Inflammatory macrophage treated with lipopolysaccharide for 4 hours (primary cell): ENCODE data around the gene COL25A1.
"Not testable (repeated sequence)": the region's sequence is repeated elsewhere in the genome, so short reads cannot be mapped to it uniquely, and the experiment has no call there.

ENCODE experiments used
- DNase-seq: peaks from one replicate; pipeline ENCODE4 v3.0.0-alpha.2; 2020

COL25A1 gene

DNA sequence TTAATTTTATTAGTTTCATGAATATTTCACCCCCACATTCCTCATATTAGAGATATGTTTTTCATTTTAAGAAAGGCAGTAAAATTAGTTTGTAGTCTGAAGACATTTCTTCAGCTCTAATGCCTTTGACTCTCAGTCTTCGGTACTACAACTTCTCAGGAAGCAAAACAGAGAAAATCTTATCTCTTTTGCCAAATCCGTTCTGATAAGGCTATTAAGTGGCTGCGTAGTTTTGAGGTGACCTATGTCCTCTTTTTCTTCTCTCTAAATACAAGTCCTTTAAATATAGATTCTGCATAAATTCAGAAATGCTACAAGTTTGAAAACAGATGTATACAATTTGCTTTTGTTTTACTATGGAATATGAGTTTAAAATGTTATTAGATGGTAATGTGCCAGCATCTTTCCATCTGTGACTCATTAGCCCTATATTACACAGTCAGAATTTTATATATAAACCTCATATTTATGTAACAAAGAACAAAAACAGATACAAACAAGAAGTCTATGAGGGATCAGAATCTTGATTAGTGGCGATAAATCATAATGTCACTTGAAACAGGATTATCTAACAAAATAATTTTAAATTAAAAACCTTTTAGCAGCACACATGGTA lies 358.4 kb downstream of the COL25A1 start:
- DNase-seq: no peak

GRCh38 chr4:108943371-108943770 lies 359.1 kb downstream of the COL25A1 start:
- DNase-seq: no peak

- DNase-seq: no peak
These were observed 360.5 kb downstream of the COL25A1 start for GRCh38 chr4:108941904-108942430.

DNA sequence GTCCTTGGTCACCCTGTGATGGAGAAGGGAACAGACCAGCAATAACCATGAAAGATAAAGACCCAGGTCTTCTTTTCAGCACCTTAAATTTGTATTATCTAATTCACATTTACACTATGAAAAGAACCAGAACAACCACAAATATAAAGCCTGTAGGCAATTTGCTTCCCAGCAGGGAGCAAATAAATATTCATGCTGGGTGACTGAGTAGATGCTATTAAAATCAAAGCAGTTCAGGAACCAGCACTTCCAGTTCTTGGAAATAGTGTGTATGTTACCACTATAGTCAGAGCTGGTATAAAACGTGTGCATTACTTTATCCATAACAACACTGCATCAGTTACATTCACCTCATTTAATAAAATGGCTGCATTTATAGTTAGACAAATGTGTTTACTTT lies 361.8 kb downstream of the COL25A1 start:
- DNase-seq: no peak

DNA sequence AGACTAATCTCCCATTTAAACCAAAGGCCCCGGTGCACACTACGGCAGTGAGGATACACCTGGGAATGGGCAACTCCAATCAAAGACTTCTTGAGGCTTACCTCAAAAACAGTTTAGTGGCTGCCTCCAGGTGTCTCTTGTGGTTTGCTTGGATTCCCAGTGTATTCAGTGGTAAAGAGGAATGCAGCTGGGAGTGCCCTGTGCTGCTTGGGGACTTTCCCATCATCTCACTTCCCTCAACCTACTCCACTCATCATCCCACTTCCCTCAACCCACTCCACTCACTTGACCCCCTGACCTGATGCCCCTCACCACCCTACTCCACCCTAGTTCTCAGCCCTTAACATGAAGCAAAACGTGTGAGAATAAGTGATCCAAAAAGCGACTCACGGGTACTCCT lies 362.3 kb downstream of the COL25A1 start:
- DNase-seq: no peak

DNA sequence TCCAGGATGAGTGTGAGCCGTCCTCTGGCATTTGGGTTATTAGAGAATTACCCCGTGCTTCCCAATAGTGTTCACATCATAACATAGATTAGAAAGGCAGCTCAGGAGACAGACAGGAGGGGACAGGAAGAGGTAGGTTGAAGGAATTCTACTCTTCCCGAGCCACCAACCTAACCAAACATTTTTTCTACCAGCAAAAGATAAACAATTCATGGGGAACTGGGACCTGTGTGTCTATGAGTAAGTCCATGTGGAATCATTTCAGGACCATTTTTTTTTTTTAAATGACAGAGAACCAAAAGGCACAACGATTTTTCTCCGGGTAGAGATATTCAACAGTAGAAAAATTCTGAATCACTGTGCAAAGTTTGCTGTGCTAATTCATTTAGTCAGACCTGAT lies 365.4 kb downstream of the COL25A1 start:
- DNase-seq: no peak

- DNase-seq: not testable (repeated sequence)
These were observed 368.5 kb downstream of the COL25A1 start for GRCh38 chr4:108933925-108934324.

DNA sequence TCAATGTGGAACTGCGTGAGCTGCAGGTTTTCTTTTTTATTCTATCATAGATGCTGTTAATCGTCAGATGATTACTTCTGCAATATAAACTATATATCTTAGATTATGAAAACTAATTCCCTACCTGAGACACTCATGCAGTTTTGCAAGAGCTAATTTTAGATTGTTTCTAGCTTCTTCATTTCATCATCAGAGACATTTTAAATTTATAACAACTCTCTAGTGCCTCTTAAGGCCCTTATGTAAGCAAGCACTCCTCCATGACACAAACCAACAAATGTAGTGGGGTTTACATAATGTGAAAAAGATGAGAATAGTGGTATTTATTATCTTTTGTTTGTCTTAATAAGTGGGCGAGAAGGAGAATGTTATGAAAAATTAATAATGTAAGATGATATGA lies 369.4 kb downstream of the COL25A1 start:
- DNase-seq: no peak

DNA sequence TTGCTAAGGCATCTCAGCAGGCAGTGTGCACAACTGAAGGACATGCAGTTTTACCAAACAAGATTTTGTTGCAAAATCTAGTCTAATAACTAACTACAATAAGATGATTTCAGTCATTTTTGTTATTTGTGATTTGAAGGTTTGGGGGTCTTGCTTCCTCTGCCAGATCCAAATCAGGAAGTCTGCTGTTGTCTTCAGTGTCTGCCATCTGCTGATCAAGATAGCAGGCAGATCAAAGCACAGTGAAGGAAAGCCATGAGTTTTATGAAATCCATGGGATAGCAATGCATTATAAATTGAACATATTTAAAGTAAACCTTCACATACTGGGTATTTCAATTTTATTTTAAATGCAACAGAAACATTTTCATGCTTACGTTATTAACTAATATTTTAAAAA lies 370.5 kb downstream of the COL25A1 start:
- DNase-seq: no peak

DNA sequence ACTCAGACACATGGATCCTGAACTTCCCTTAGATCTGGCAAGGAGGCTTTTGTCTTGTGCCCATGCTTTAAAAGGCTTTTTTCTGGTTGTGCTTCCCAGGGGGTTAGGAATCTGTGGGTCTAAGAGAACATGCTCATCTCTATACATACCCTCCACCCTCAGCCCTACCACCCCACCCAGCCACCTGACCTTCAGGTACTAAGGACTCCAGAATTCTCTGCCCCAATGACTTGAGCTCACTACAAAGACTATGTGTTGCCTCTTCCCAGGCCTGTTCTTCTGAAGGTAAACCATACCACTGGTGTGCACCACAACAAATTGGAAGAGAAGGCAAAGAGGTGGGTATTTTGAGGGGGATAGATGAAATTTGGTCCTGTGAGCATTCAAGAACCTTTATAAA lies 372.3 kb downstream of the COL25A1 start:
- no peak for DNase-seq

- DNase-seq: no peak
These were observed 375.7 kb downstream of the COL25A1 start for GRCh38 chr4:108926781-108927180.

GRCh38 chr4:108926061-108926460 lies 376.4 kb downstream of the COL25A1 start:
- peak; percentile 60 for DNase-seq

GRCh38 chr4:108922191-108922590 lies 380.3 kb downstream of the COL25A1 start:
- DNase-seq: no peak

DNA sequence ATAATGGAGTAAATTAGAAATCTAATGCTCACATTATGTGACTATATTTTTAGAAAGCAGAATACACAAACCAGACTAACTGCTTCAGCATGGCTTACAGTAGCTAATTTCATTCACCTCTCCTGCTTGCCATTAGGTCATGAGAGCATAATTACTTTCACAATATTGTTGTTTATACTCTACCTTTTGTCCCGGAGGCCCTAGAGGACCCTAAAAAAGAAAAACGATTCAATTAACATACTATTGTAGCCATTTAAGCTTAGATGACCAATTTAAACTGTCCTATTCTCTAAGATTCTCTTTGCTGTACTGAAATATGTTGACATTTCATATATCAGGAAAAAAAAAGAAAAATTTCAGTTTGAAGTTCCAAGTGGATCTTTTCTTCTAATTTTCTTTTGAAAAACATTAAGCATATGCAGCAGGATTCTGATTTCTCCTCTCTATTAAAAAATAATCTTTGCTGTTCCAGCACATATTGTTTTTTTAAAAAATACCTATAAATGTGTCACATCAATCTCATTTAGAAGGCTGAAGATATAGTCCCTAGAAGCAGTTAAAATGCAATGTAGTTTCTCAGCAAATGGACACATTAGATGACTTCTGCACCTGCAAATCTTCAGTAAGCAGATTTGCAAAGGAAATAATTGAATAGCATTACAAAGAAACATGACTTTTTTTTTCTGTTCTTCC lies 381.9 kb downstream of the COL25A1 start:
- DNase-seq: no peak

DNA sequence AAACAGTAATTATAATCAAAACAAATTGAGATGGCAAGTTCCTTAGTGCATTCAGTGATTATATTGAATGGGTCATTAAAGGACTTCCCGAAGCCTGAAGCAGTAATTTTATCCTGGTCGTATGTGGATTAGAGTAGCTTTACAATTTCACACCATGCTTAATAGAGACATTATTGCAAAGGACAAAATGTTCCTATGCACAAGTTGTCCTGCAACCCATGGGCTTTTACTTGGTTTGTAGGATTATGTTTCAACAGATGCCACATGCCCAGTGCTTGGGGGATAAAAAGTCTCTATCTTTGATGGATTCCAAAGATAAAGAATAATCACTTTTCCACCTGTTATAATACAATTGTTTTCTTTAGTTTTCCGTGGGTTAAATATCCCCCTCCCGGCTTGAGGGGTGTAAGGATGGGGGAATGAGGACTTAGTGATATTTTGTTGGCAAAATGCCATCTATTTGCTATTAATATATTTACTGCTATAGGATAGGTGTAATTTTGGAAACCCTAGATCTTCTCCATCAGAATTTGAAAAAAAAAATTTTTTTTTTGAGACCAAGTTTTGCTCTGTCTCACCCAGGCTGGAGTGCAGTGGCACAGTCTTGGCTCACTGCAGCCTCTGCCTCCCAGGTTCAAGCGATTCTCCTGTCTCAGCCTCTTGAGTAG lies 383.1 kb downstream of the COL25A1 start:
- no peak for DNase-seq

GRCh38 chr4:108917255-108917654 lies 385.2 kb downstream of the COL25A1 start:
- DNase-seq: no peak

GRCh38 chr4:108916638-108917037 lies 385.8 kb downstream of the COL25A1 start:
- no peak for DNase-seq

GRCh38 chr4:108906866-108907367 lies 395.5 kb downstream of the COL25A1 start:
- no peak for DNase-seq

- no peak for DNase-seq
These were observed 396.5 kb downstream of the COL25A1 start for GRCh38 chr4:108906006-108906405.

DNA sequence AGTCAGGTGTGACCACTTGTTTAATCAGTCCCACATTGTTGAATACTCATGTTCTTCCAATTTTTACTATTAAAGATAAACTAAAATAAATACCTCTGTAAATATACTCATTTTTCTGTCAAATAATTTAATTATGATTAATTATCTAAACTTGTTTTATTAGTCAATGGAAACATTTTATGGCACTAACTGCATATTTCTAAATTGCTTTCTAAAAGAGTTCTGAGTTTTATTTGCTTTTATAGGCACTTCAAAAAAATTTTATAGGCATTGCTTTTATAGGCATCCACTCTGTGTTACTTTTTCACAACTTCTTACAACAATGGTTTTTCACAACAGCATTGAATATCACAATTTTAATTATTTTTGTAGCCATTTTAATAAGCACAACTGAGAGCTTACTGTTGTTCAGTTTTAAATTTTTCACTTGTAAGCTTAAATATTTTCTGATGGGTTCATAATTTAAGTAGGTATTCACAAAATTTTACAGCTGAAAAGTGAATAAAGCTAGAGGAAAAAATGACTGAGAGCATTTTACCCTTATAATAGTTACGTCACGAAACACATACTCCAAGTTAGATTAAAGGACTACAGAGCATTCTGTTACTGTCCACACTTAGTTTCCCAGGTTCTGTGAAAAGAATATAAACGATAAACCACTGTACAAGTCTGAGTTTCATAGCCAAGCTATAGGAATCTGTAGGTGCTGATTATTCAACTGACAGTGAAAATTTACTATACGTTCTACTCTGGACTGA lies 398.8 kb downstream of the COL25A1 start:
- no peak for DNase-seq

GRCh38 chr4:108902769-108903168 lies 399.7 kb downstream of the COL25A1 start:
- no peak for DNase-seq

DNA sequence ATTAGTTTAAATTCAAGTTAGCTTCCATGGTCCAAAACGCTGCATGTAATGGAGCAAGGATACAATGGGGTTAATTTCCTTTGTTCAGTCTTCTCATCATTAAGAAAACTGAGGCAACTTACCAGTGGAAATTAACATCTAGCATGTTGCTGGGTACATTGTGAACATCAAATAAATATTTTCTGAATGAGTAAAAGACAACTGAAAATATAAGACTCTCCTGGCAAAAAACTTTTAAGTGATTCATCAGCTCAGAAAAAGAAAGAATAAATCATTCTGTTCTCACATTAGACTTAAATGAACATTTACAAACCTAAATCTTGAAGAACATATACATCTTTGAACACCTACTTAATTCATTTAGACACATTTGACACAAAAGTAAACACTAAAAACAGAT lies 401.2 kb downstream of the COL25A1 start:
- no peak for DNase-seq

DNA sequence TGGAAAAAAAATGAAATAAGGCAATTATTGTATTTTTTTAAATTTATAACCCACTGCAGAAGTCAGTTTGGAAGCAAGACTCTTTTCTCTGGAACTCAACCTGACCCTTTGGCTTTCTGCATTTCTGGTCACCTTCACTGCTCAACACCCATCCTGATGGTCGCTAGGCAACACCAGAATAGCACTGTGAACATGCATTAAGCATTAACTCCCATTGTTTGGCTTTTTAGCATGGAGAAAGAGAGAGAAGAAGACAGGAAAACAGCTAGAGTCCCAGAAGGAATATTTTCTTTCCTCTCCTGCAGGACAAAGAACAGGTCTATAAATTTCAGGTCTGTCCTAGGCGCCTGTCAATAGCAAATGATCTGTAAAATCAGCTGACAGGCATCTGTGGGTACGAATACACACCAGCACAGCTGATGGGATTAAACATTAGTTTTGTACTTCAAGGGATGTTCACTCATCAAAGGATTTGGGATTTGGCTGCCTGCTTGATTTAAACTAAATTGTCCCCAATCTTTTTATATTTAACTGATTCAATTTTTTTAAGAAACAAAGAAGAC lies 402.4 kb downstream of the COL25A1 start:
- DNase-seq: no peak
